Mesenchymal stem cell (in vitro differentiated cells and primary cell): ENCODE measurements around the gene RBMS3.
A peak's percentile ranks its signal among the peaks of the same experiment; 100 is the strongest.

Experiments
- DNase-seq: peaks from one replicate; pipeline ENCODE4 v3.0.0-alpha.2; 2013
- H2AFZ ChIP-seq: one replicate; pipeline ENCODE4 v1.6.1; 2013; ENCODE audit warnings: low read depth, mild to moderate bottlenecking, control low read depth, inconsistent platforms, low read length, moderate library complexity
- H2AK5ac ChIP-seq: 2 replicates; pipeline ENCODE4 v1.6.1; 2013; ENCODE audit warnings: low read length, moderate library complexity, mild to moderate bottlenecking, inconsistent platforms; ENCODE audit not compliant: severe bottlenecking
- H2BK120ac ChIP-seq: one replicate; pipeline ENCODE4 v1.6.1; 2013; ENCODE audit warnings: low read depth, mild to moderate bottlenecking, inconsistent platforms, low read length, moderate library complexity
- H2BK12ac ChIP-seq, 2 experiments: one replicate each; pipeline ENCODE4 v1.6.1; 2013; ENCODE audit warnings: inconsistent platforms in 2 of 2, low read length in 2 of 2, mild to moderate bottlenecking in 2 of 2, moderate library complexity in 2 of 2, control low read depth in 1 of 2
- H2BK15ac ChIP-seq: one replicate; pipeline ENCODE4 v1.6.1; 2013; ENCODE audit warnings: mild to moderate bottlenecking, low read depth, inconsistent platforms; ENCODE audit not compliant: poor library complexity, severe bottlenecking
- H2BK5ac ChIP-seq: 2 replicates; pipeline ENCODE4 v1.6.1; 2013; ENCODE audit warnings: low read depth, mild to moderate bottlenecking, low read length, control low read depth, inconsistent platforms; ENCODE audit not compliant: poor library complexity, severe bottlenecking
- H3K14ac ChIP-seq, 2 experiments: one replicate each; pipeline ENCODE4 v1.6.1; 2013; ENCODE audit warnings: inconsistent platforms in 2 of 2, low read length in 2 of 2, control low read depth in 1 of 2, mild to moderate bottlenecking in 1 of 2, moderate library complexity in 1 of 2
- H3K18ac ChIP-seq, 2 experiments: one replicate each; pipeline ENCODE4 v1.6.1; 2013; ENCODE audit warnings: inconsistent platforms in 2 of 2, low read length in 2 of 2, control low read depth in 1 of 2, low read depth in 1 of 2, mild to moderate bottlenecking in 1 of 2
- H3K23ac ChIP-seq, 2 experiments: one replicate each; pipeline ENCODE4 v1.6.1; 2013; ENCODE audit warnings: inconsistent platforms in 2 of 2, low read length in 2 of 2, mild to moderate bottlenecking in 2 of 2, moderate library complexity in 2 of 2, control low read depth in 1 of 2
- H3K27ac ChIP-seq: 2 replicates; pipeline ENCODE4 v1.5.1; 2013; ENCODE audit warnings: mild to moderate bottlenecking, moderate library complexity, low read length, control low read depth, inconsistent platforms; ENCODE audit not compliant: poor library complexity, severe bottlenecking
- H3K27me3 ChIP-seq, 2 experiments: 2 replicates each; pipeline versions ENCODE4 v1.6.1 to v1.7.0; 2013; ENCODE audit warnings: low read length in 2 of 2, mild to moderate bottlenecking in 2 of 2, moderate library complexity in 2 of 2, control low read depth in 1 of 2, inconsistent platforms in 1 of 2; ENCODE audit not compliant: control insufficient read depth in 1 of 2, insufficient read depth in 1 of 2
- H3K36me3 ChIP-seq, 2 experiments: 2 replicates each; pipeline versions ENCODE4 v1.6.1 to v1.7.0; 2013; ENCODE audit warnings: low read length in 2 of 2, control low read depth in 1 of 2, inconsistent platforms in 1 of 2, low read depth in 1 of 2, mild to moderate bottlenecking in 1 of 2; ENCODE audit not compliant: insufficient read depth in 2 of 2, control insufficient read depth in 1 of 2
- H3K4ac ChIP-seq, 2 experiments: one replicate each; pipeline ENCODE4 v1.6.1; 2013; ENCODE audit warnings: inconsistent platforms in 2 of 2, low read length in 2 of 2, mild to moderate bottlenecking in 2 of 2, moderate library complexity in 2 of 2, control low read depth in 1 of 2, low read depth in 1 of 2
- H3K4me1 ChIP-seq: 2 replicates; pipeline ENCODE4 v1.6.1; 2013; ENCODE audit warnings: low read depth, low read length, control low read depth; ENCODE audit not compliant: control insufficient read depth, insufficient read depth
- H3K4me2 ChIP-seq: 2 replicates; pipeline ENCODE4 v1.6.1; 2013; ENCODE audit warnings: low read length, mild to moderate bottlenecking, inconsistent platforms; ENCODE audit not compliant: poor library complexity, severe bottlenecking
- H3K4me3 ChIP-seq, 2 experiments: 2 replicates each; pipeline versions ENCODE4 v1.5.1 to v1.7.0; 2013; ENCODE audit warnings: low read length in 2 of 2, mild to moderate bottlenecking in 2 of 2, control low read depth in 1 of 2, low read depth in 1 of 2; ENCODE audit not compliant: insufficient read depth in 1 of 2
- H3K79me1 ChIP-seq: replicated peaks from 2 replicates; pipeline ENCODE4 v1.6.1; 2013; ENCODE audit warnings: mild to moderate bottlenecking, control low read depth, low read length, inconsistent platforms; ENCODE audit not compliant: poor library complexity, severe bottlenecking
- H3K9ac ChIP-seq: 2 replicates; pipeline ENCODE4 v1.7.0; 2013; ENCODE audit warnings: mild to moderate bottlenecking, low read length, moderate library complexity
- H3K9me3 ChIP-seq: 2 replicates; pipeline ENCODE4 v1.7.0; 2013; ENCODE audit warnings: mild to moderate bottlenecking, low read length; ENCODE audit not compliant: control insufficient read depth
- H4K8ac ChIP-seq: one replicate; pipeline ENCODE4 v1.6.1; 2013; ENCODE audit warnings: inconsistent platforms, mild to moderate bottlenecking, low read length, moderate library complexity
- H4K91ac ChIP-seq: one replicate; pipeline ENCODE4 v1.6.1; 2013; ENCODE audit warnings: mild to moderate bottlenecking, low read length, inconsistent platforms
- WGBS: methylation state at CpG from one replicate; pipeline ENCODE4 v1.1.7; 2013; ENCODE audit warnings: mixed read lengths; 5-methylcytosine and 5-hydroxymethylcytosine counted together

RBMS3 gene

GRCh38 chr3:29335438-29335837, 54.6 kb downstream of the RBMS3 start:
- H3K4me2 ChIP-seq = peak overlapping the region; percentile 12
- H2BK12ac ChIP-seq = no peak overlapping the region
- no peak overlapping the region for H3K23ac ChIP-seq
- H2BK15ac ChIP-seq = no peak overlapping the region
- peaks cover 7% of the 10 kb centered on the region for H3K79me1 ChIP-seq
- H2BK120ac ChIP-seq = no peak overlapping the region
- no peak overlapping the region for H2AK5ac ChIP-seq
- no peak overlapping the region for H4K91ac ChIP-seq
- peak overlapping the region; percentile 97 for H3K27ac ChIP-seq
- no peaks in the 10 kb centered on the region for H3K36me3 ChIP-seq
- H4K8ac ChIP-seq = no peak overlapping the region
- H2AFZ ChIP-seq = no peak overlapping the region
- DNase-seq = peak; percentile 98
- no peak overlapping the region for H2BK5ac ChIP-seq
- peaks cover 7% of the 10 kb centered on the region for H3K4me1 ChIP-seq
- no peak overlapping the region for H3K14ac ChIP-seq
- H3K27me3 ChIP-seq = no peaks in the 10 kb centered on the region
- H3K4me3 ChIP-seq = peak overlapping the region in 1 of 2 experiments; percentile 74
- WGBS = 22% methylated on average over 1 of the region's 6 CpGs
- peak overlapping the region in 1 of 2 experiments; percentile 0 for H3K18ac ChIP-seq
- no peaks in the 10 kb centered on the region for H3K9me3 ChIP-seq
- H3K4ac ChIP-seq = no peak overlapping the region
- peak overlapping the region; percentile 97 for H3K9ac ChIP-seq

GRCh38 chr3:29335943-29336342, 55.1 kb downstream of the RBMS3 start:
- H2AFZ ChIP-seq = no peak overlapping the region
- H2BK15ac ChIP-seq = no peak overlapping the region
- no peak overlapping the region for H3K4ac ChIP-seq
- H2AK5ac ChIP-seq = no peak overlapping the region
- no peak overlapping the region for H4K91ac ChIP-seq
- H3K27ac ChIP-seq = peak overlapping the region; percentile 97
- no peak overlapping the region for H2BK120ac ChIP-seq
- no peak overlapping the region for H3K18ac ChIP-seq
- H3K4me1 ChIP-seq = peaks cover 6% of the 10 kb centered on the region
- no peak overlapping the region for H3K23ac ChIP-seq
- H2BK12ac ChIP-seq = no peak overlapping the region
- H3K27me3 ChIP-seq = no peaks in the 10 kb centered on the region
- H3K4me3 ChIP-seq = peak overlapping the region in 1 of 2 experiments; percentile 74
- H3K9ac ChIP-seq = peak overlapping the region; percentile 97
- H3K4me2 ChIP-seq = no peak overlapping the region
- DNase-seq = no peak
- H3K79me1 ChIP-seq = peaks cover 7% of the 10 kb centered on the region
- H3K9me3 ChIP-seq = no peaks in the 10 kb centered on the region
- no peak overlapping the region for H2BK5ac ChIP-seq
- no peak overlapping the region for H3K14ac ChIP-seq
- no peak overlapping the region for H4K8ac ChIP-seq
- H3K36me3 ChIP-seq = no peaks in the 10 kb centered on the region
- 85% methylated on average over 2 of the region's 4 CpGs for WGBS

- Histone ChIP-seq H2BK12ac (peak overlapping the region in 1 of 2 experiments; percentile 29), H4K91ac (no peak overlapping the region), H3K27me3 (no peaks in the 10 kb centered on the region), H2AK5ac (no peak overlapping the region), H3K9ac (no peak overlapping the region), H3K9me3 (no peaks in the 10 kb centered on the region), H3K23ac (no peak overlapping the region), H2BK15ac (no peak overlapping the region), H3K18ac (no peak overlapping the region), H4K8ac (no peak overlapping the region), H3K4me2 (no peak overlapping the region), H3K4me3 (no peak overlapping the region), H3K36me3 (no peaks in the 10 kb centered on the region), H3K79me1 (peaks cover 10% of the 10 kb centered on the region), H3K4me1 (peaks cover 3% of the 10 kb centered on the region), H3K4ac (no peak overlapping the region), H3K27ac (no peak overlapping the region), H2BK120ac (no peak overlapping the region), H2BK5ac (no peak overlapping the region), H3K14ac (no peak overlapping the region), H2AFZ (no peak overlapping the region)
- no peak for DNase-seq
Measured at GRCh38 chr3:29337565-29337964, 56.7 kb downstream of the RBMS3 start.

- no peak overlapping the region for H3K27ac ChIP-seq
- no peak overlapping the region for H3K14ac ChIP-seq
- no peak overlapping the region for H3K4me3 ChIP-seq
- no peak overlapping the region for H4K91ac ChIP-seq
- no peak overlapping the region for H3K4ac ChIP-seq
- no peak overlapping the region for H2BK5ac ChIP-seq
- peaks cover 3% of the 10 kb centered on the region for H3K4me1 ChIP-seq
- H3K9ac ChIP-seq = no peak overlapping the region
- DNase-seq = no peak
- H4K8ac ChIP-seq = no peak overlapping the region
- no peaks in the 10 kb centered on the region for H3K27me3 ChIP-seq
- no peak overlapping the region for H2AFZ ChIP-seq
- H2BK15ac ChIP-seq = no peak overlapping the region
- no peak overlapping the region for H3K18ac ChIP-seq
- peaks cover 10% of the 10 kb centered on the region for H3K79me1 ChIP-seq
- H3K4me2 ChIP-seq = no peak overlapping the region
- no peaks in the 10 kb centered on the region for H3K9me3 ChIP-seq
- H2AK5ac ChIP-seq = no peak overlapping the region
- H2BK120ac ChIP-seq = no peak overlapping the region
- no peak overlapping the region for H3K23ac ChIP-seq
- H2BK12ac ChIP-seq = no peak overlapping the region
- H3K36me3 ChIP-seq = no peaks in the 10 kb centered on the region
Measured at GRCh38 chr3:29338377-29338776, 57.5 kb downstream of the RBMS3 start.
